Measurements from ENCODE around the gene PKIB.
"Not testable (repeated sequence)": the region's sequence is repeated elsewhere in the genome, so short reads cannot be mapped to it uniquely, and the experiment has no call there.

PKIB gene

GRCh38 chr6:122609881-122610689 is at the start of gene PKIB:
PKIB (plus strand) TSS chr6:122610405; CDS start chr6:122717795, 107,390 bp downstream.
- FAIRE-seq, result no peak

DNA sequence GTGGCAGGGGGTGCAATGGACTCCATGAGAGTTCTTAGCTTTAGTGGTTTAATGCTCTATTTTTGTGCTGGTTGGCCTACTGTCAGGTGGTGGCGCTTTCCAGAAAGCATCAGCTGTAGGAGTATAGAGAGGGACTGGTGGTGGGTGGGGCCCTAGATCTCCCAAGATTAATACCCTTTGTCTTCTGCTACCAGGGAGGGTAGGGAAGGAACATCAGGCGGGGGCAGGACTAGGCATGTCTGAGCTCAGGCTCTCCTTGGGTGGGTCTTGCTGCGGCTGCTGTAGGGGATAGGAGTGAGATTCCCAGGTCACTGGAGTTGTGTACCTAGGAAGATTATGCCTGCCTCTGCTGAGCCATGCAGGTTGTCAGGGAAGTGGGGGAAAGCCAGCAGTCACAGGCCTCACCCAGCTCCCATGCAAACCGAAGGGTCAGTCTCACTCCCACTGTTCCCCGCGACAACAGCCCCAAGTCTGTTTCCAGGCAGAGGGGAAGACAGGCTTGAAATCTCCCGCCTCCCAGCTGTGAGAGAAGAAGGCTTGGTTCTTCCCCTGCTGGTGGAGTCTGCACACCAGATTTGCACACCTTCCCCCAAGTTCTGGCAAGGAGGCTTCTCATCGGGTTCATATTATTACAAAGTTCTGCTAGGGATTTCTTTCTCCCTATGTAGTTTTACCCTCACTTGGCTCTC is 46.7 kb upstream of the PKIB start:
- FAIRE-seq, result no peak

DNA sequence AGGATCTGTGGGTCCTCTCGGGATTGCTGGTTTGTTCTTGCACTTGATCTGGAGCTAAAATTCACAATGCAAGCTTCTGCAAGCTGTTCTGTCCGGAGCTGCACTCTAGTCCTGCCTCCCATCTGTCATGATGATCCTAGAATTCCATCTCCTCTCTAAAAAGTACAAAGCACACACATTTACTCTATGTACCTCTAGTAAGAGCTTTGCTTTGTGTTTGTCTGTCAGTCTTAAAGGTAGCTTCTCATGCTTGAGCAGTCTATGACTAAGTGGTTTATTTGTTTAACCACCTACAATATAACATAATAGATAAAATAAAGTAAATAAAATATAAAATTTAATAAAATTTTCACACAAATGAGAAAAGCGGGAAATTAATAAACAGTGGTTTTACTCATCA is 46.0 kb upstream of the PKIB start:
- FAIRE-seq, result no peak

DNA sequence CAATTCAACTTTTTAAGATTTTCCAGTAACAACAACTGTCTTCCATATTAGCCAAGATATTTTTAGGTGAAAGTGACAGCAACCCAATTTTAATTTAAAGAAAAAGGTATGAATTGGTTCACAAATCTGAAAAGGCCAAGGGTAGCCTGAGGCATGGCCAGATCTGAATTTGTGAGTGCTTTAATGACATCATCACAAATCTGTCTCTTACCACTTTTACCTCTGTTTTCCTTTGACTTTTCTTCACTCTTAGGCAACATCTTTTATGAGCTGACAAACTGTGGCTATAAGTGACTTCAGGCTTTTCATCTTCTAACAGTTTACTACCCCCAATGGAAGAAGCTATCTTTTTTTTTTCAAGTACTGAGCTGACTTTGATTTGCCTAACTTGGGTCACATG is 44.5 kb upstream of the PKIB start:
- FAIRE-seq, result no peak

- FAIRE-seq, result no peak
These were observed 43.2 kb upstream of the PKIB start for GRCh38 chr6:122567034-122567433.

DNA sequence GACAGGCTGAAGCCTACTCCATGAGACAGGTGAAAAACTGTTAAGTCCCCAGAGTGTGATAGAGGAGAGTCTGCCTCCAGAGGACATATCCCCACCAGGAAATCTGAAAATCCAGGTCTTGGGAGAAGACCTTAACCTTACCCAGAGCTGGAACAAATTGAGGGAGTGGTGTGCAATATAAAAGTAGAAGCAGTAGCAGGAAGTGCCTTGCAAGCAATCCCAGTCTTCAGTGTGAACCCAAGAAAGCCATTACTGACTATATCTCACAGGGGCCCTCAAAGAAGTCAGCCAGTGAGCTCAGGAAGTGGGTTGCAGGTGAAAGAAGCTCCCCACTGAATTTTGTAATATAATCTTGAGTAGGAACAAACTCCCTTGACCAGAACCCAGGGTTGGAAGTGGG is 41.9 kb upstream of the PKIB start:
- FAIRE-seq, result no peak

GRCh38 chr6:122568797-122569221 is 41.4 kb upstream of the PKIB start:
- no peak for FAIRE-seq

DNA sequence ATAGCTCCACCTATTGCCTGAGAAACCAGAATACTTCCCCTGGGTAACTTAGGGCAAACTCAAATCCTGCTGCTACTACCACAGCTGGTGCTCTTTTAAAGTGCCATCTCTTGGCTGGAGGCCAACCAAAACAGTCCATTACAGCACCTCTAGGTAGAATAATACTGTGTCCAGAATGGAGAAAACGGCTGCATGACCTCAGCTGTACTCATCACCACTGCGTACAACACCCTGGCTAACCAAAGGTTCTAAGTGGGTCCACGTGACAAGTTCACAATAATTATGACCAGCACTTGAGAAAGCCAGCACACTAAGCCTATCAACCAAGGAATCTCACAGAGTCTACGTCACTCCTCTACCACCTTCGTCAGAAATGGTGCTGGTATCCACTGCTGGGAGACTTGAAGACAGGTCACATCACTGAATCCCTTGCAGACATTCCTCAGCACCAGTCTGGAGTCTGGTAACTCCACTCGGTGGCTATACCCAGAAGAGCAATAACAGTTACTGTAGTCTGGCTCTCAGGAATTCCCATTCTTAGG is 40.9 kb upstream of the PKIB start:
- FAIRE-seq, result no peak

DNA sequence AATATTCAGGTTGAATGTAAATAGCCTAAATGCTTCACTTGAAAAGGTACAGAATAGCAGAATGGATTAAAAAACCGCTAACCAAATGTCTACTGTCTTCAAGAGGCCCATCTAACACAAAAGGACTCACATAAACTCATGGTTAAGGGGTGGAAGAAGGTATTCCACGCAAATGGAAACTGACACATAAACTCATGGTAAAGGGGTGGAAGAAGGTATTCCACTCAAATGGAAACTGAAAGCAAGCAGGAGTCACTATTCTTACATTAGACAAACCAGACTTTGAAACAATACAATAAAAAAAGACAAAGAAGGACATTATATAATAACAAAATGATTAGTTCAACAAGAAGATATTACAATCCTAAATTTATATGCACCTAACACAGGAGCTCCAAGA is 38.3 kb upstream of the PKIB start:
- FAIRE-seq, result no peak

GRCh38 chr6:122576888-122577287 is 33.3 kb upstream of the PKIB start:
- no peak for FAIRE-seq

GRCh38 chr6:122578961-122579360 is 31.2 kb upstream of the PKIB start:
- FAIRE-seq, result no peak

- FAIRE-seq, result no peak
These were observed 29.5 kb upstream of the PKIB start for GRCh38 chr6:122580737-122581136.

DNA sequence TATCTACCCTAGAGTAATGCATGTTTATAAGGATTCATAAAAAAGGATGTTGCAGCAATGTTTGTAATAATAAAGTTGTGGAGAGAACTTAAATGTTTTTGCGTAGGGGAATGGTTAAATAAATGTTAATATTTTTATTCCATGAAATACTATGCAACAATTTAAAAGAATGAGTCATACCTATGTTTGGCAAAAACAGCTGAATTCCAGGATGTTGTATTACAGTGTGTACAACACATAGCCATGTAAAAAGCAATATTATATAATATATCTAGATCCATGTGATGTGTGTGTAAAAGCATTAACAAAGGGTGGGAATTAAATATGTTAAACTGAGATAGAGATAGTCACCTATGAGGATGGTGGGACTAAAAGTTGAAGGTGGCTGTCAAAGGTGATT is 21.1 kb upstream of the PKIB start:
- FAIRE-seq, result no peak

DNA sequence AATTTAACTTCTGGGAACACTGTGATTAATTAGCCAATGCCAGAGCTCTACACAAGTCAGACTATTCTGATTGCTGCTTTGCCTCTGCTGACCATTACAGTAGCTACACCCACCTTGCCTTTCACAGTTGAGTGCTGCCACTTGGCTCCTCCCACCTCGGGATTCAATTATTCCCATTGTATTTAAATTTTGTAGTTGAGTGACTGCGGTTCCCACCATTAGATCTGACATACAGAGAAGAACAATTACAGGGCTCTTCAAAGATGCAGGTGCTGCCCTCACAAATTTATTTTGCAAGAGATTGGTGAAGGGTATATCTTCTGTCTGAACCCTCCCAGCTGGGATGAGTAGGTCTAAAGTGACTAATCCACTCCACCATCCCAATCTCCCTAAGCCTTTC is 11.9 kb upstream of the PKIB start:
- not testable (repeated sequence) for FAIRE-seq

DNA sequence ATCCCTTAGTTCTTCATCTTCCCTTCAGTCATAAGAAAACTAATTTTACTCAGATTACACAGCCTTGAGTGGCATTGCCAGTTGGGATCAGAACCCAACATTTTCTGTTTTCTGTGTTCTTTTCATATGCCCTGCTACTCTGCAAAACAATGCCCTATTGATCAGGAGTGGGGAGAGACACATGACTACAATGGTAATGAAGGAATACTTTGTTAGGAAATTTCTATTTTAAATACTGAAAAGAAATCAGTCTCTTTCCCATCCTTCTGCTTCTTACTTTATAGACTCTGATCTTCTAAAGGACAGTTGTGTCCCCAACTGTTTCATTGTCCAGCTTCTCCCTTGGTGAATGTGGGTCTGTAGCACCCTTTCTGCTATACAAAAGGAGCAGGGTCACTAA is 5.5 kb upstream of the PKIB start:
- no peak for FAIRE-seq

GRCh38 chr6:122610690-122611455 is 668 bp downstream of the PKIB start:
- FAIRE-seq, result no peak

- FAIRE-seq, result no peak
These were observed 2.6 kb downstream of the PKIB start for GRCh38 chr6:122612838-122613237.

DNA sequence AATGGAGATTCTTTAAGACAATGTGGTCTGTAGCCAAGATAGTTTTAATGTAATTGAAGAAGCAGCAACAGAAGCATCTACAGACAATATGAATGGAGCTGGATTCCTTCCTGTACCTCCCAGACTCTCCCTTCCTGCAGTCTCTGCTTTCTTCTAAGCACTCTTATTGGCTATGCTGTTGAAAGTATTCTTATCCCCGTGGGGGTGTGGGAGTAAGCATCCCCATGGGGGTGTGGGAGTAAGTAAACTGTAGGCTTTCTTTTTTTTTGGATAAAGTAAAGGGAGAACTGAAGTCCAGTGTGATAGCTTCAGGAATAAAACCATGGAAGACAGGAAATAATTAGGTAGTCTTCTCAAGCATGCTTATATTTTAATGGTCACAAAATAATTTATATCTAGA is 4.1 kb downstream of the PKIB start:
- no peak for FAIRE-seq

- FAIRE-seq, result no peak
These were observed 5.2 kb downstream of the PKIB start for GRCh38 chr6:122615409-122615808.

DNA sequence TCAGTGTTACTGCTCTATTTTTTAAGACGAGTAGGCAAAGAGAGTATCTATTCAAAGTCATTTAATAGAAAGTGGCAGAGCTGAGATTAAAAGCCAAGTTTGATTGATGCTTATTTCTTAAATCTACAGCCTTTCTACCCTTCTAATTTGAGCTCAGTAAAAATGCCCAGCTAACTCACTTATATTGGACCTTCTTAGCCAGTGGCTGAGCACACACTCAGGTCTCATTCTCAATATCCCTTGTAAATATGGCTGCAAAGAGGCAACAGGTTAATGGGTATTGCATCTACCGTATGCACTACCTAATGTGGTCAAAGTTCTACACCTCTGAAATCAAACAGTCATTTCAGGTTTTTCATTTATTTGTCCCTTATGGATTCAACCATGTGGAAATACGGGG is 6.7 kb downstream of the PKIB start:
- no peak for FAIRE-seq

GRCh38 chr6:122619309-122619708 is 9.1 kb downstream of the PKIB start:
- FAIRE-seq, result no peak

GRCh38 chr6:122620428-122620827 is 10.2 kb downstream of the PKIB start:
- FAIRE-seq, result no peak

DNA sequence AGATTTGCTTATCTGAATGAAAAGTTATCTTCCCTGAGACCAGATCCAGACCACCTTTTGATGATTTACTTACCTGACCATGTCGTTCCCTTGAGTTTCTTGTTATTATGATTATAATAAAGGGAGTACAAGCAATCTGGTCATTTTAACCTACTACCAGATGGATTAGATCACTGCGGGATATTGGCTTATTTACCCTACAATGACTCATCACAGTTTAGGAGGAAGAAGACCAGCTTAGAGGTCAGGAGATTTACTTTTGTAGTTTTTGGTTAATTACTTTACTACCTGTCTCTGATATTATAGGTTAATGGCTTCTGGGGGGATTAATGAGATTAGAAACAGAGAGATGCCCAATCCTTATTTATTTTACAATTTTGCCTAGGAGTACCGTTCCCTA is 10.7 kb downstream of the PKIB start:
- no peak for FAIRE-seq

Measured in G401.6 (cell line).